Mesothelial cell of epicardium (in vitro differentiated cells): ENCODE data around the gene ZNF266. TPM values are rescaled to one million over a fixed set of nuclear protein-coding genes. Genes with fewer than 3 reads are reported as not detected.
A peak's percentile ranks its signal among the peaks of the same experiment; 100 is the strongest.

ENCODE experiments used
- DNase-seq, 2 experiments: peaks; one replicate each; pipeline ENCODE4 v3.0.0; 2021; ENCODE audit warnings: low spot score in 2 of 2; ENCODE audit not compliant: unreplicated experiment in 2 of 2
- H3K27ac Mint-ChIP-seq: 2 replicates; pipeline ENCODE4 v1.8.0; 2021; ENCODE audit warnings: mixed read lengths
- H3K27me3 Mint-ChIP-seq: 2 replicates; pipeline ENCODE4 v1.8.0; 2021; ENCODE audit warnings: low read depth, mixed read lengths
- H3K36me3 Mint-ChIP-seq: 2 replicates; pipeline ENCODE4 v1.8.0; 2021; ENCODE audit warnings: mixed read lengths
- H3K4me1 Mint-ChIP-seq: 2 replicates; pipeline ENCODE4 v1.8.0; 2021; ENCODE audit warnings: mixed read lengths
- H3K4me3 Mint-ChIP-seq: 2 replicates; pipeline ENCODE4 v1.8.0; 2021; ENCODE audit warnings: mild to moderate bottlenecking, moderate library complexity, mixed read lengths
- H3K9me3 Mint-ChIP-seq: 2 replicates; pipeline ENCODE4 v1.8.0; 2021; ENCODE audit warnings: mixed read lengths
- total RNA-seq: library from RNA; stranded (reverse); gene quantifications from 3 replicates; pipeline ENCODE4 v1.2.1, GENCODE V29; 2021
- TF ChIP-seq, protein P1 (sequence below): fragments of 200-600 bp; sonication (generic); IDR thresholded peaks from one replicate; pipeline ENCODE4 v1.5.0; 2021; ENCODE audit warnings: antibody characterized with exemption; ENCODE audit not compliant: unreplicated experiment

The ZNF266 gene
- total RNA-seq, result 54.8 to 59.8 TPM (median 54.9 TPM) in 3 replicates

DNA sequence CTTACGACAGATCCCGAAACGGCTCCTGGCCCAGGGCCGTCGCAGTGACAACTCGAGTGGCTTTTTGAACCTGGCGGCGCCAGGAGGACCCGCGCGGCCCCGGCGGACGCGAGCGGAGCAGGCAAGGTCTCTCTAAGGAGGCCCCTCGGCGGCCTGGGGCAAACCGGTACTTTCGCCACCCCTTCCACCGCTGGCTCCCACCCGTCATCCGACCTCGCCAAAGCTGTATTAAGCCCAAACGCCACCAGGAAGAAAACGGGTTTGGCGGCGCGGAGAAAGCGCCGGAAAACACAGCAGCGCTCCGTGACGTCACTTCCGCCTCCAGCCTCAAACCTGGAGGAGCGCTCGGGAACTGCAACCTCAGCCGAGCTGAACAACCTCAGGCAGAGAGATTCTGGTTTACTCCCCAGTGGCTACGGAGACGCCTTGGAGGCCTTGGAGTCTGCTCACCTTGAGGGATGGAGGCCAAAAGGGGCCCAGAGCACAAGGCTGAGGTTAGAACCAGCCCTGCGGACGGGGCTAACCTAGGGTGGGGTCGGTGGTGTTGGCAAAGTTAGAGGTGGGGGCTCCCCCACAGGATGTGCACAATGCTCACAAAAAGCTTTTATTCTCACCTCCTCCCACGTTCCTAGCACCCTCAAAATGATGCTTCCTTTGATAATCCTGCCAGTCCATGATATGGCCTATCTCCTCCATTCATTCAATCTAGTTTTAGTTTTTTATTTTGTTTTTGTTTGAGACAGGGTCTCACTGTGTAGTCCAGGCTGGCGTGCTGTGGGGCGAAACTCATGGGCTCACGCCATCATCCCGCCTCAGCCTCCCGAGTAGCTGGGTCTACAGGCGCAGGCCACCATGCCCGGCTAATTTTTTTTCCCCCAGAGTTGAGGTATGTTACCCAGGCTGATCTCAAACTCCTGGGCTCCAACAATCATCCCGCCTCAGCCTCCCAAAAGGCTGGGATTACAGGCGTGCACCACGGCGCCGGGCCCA, at the start of gene ZNF266:
ZNF266 (minus strand) TSS at position 295 of the 990 bp plus-strand sequence. CDS start 15,484 bp downstream, outside the sequence.
- Mint-ChIP-seq H3K4me1 (peaks cover 23% of the 10 kb centered on the region), H3K27me3 (no peaks in the 10 kb centered on the region), H3K9me3 (peaks cover 14% of the 10 kb centered on the region), H3K36me3 (peaks cover 34% of the 10 kb centered on the region), H3K4me3 (peak within 1 kb of the TSS; percentile 88), H3K27ac (peak within 1 kb of the TSS; percentile 98)
- peak; percentile 81 to 92 for DNase-seq
- TF ChIP-seq, protein P1, sequence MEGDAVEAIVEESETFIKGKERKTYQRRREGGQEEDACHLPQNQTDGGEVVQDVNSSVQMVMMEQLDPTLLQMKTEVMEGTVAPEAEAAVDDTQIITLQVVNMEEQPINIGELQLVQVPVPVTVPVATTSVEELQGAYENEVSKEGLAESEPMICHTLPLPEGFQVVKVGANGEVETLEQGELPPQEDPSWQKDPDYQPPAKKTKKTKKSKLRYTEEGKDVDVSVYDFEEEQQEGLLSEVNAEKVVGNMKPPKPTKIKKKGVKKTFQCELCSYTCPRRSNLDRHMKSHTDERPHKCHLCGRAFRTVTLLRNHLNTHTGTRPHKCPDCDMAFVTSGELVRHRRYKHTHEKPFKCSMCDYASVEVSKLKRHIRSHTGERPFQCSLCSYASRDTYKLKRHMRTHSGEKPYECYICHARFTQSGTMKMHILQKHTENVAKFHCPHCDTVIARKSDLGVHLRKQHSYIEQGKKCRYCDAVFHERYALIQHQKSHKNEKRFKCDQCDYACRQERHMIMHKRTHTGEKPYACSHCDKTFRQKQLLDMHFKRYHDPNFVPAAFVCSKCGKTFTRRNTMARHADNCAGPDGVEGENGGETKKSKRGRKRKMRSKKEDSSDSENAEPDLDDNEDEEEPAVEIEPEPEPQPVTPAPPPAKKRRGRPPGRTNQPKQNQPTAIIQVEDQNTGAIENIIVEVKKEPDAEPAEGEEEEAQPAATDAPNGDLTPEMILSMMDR, result peak; percentile 67

DNA sequence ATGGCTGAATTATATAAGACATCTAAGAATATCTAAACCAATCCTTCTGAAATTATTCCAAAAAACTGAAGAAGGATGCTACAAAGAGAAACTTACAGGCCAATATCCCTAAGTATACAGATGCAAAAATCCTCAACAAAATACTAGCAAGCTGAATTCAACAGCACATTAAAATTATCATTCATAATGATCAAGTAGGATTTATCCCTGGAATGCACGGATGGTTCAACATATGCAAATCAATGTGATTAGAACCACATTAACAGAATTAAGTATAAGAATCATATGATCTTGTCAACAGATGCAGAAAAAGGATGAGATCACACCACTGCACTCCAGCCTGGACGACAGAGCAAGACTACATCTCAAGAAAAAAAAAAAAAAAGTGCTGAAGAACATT, 49.8 kb upstream of the ZNF266 start:
- TF ChIP-seq, protein P1, result no peak
- no peak overlapping the region for H3K4me3 Mint-ChIP-seq
- no peak for DNase-seq
- peaks cover 48% of the 10 kb centered on the region for H3K9me3 Mint-ChIP-seq
- H3K4me1 Mint-ChIP-seq, result no peaks in the 10 kb centered on the region
- no peaks in the 10 kb centered on the region for H3K27me3 Mint-ChIP-seq
- no peak overlapping the region for H3K27ac Mint-ChIP-seq
- peaks cover 18% of the 10 kb centered on the region for H3K36me3 Mint-ChIP-seq

DNA sequence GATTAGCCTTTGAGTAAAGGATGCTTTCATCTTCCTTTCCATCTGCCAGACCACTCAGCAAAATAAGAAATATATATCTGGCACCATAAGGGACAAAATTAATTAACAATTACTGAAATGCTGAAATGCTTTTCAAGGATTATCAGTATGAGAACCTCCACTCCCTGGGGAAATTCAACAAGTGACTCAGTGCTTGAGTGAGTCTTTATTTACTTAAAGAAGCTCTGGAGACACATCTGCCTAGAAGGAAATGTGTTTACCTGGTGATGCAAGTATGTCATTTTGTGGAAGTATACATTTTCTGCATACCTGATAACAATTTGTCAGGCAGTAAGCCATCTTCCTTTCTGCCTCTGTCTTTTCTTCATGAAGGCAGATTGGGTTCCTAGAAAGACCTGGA, 39.6 kb upstream of the ZNF266 start:
- DNase-seq, result no peak
- TF ChIP-seq, protein P1, result no peak
- peaks cover 2% of the 10 kb centered on the region for H3K36me3 Mint-ChIP-seq
- no peak overlapping the region for H3K4me3 Mint-ChIP-seq
- H3K4me1 Mint-ChIP-seq, result no peaks in the 10 kb centered on the region
- no peak overlapping the region for H3K27ac Mint-ChIP-seq
- H3K27me3 Mint-ChIP-seq, result no peaks in the 10 kb centered on the region
- peaks cover 78% of the 10 kb centered on the region for H3K9me3 Mint-ChIP-seq

DNA sequence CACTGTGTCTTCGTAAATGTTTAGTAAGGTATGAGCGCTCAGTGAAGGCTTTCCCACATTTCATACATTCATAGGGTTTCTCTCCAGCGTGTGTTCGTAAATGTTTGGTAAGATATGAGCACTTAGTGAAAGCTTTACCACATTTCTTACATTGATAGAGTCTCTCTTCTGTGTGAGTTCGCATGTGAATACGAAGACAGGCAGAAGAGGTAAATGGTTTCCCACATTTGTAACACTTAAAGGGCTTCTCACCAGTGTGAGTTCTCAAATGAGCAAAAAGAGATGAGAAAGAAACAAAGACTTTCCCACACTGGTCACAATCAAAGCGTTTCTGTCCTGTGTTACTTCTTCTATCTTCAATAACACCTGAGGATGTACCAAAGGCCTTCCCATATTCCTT, 31.8 kb upstream of the ZNF266 start:
- Mint-ChIP-seq H3K9me3 (peaks cover 79% of the 10 kb centered on the region), H3K36me3 (peaks cover 10% of the 10 kb centered on the region), H3K4me3 (no peak overlapping the region), H3K27me3 (no peaks in the 10 kb centered on the region), H3K4me1 (no peaks in the 10 kb centered on the region), H3K27ac (no peak overlapping the region)
- no peak for DNase-seq
- TF ChIP-seq, protein P1, result no peak

DNA sequence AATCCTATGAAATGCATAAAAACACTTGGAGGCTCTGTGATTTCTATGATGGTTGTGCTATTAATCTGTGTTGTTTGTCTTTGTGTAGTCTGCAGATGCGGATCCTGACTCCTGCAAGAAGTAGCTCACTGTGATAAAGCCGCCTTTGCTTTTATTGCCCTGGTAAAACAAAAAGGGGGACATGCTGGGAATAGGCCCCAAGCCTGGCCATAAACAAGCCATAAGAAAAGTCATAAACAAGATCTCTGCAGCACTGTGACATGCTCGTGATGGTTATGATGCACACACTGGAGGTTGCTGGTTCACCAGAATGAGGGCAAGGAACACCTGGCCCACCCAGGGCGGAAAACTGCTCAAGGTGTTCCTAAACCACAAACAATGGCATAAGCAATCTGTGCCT, 26.6 kb upstream of the ZNF266 start:
- TF ChIP-seq, protein P1, result no peak
- H3K27ac Mint-ChIP-seq, result no peak overlapping the region
- H3K4me1 Mint-ChIP-seq, result no peaks in the 10 kb centered on the region
- no peak for DNase-seq
- no peaks in the 10 kb centered on the region for H3K27me3 Mint-ChIP-seq
- H3K9me3 Mint-ChIP-seq, result peaks cover 85% of the 10 kb centered on the region
- no peak overlapping the region for H3K4me3 Mint-ChIP-seq
- H3K36me3 Mint-ChIP-seq, result peaks cover 36% of the 10 kb centered on the region
